CD4-positive, alpha-beta T cell treated with Interleukin-6 for 4 hours (primary cell): ENCODE results near the gene FGFR4.

Experiments
- DNase-seq: peaks from one replicate; pipeline ENCODE4 v3.0.0-alpha.2; 2020; ENCODE audit warnings: mixed read lengths

The FGFR4 gene

DNA sequence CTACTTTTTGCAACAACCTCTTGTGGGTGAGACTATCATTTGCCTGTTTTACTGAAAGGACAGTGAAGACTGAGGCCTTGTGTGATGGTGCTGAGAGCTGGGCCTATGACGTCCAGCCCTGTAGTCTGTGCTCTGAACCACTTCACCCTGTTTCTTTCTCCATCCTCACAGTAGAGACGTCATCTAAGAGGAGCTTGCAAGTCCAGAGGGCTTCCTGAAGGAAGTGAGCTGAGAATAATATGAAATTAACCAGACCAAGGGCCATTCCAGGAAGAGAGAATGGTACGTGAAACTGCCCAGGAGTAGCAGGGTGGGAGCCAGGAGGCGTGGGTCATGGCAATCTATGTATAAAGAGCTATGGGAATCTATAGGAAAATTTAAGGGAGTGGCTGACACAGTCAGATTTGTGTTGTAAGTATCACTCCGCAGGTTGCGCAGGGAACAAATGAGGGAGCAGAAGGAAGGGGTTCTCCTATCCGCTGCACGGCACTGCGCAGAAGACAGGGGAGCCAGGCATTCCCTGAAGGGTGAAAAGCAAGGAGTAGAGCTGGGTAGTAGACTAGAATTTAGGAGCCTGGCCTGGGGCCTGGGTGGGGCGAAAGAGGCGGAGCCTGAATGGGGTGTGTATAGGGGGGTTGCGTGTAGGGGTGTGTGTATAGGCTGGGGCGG lies 596 bp upstream of the FGFR4 start:
- no peak for DNase-seq

- no peak for DNase-seq
Observed at GRCh38 chr5:177087398-177088005, 787 bp downstream of the FGFR4 start.

GRCh38 chr5:177089127-177089526 lies 2.4 kb downstream of the FGFR4 start:
- DNase-seq, result no peak

- DNase-seq, result no peak
Observed at GRCh38 chr5:177089825-177090641, 3.3 kb downstream of the FGFR4 start.

DNA sequence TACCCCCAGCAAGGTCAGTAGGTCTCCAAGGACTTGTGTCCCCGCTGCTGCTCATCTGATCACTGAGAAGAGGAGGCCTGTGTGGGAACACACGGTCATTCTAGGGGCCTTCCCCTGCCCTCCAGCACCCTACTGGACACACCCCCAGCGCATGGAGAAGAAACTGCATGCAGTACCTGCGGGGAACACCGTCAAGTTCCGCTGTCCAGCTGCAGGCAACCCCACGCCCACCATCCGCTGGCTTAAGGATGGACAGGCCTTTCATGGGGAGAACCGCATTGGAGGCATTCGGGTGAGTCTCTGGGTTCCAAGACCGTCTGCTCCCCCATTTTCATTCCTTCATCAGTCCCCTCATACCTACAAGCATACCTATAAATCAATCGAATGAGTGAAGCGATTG lies 4.1 kb downstream of the FGFR4 start:
- DNase-seq, result no peak

DNA sequence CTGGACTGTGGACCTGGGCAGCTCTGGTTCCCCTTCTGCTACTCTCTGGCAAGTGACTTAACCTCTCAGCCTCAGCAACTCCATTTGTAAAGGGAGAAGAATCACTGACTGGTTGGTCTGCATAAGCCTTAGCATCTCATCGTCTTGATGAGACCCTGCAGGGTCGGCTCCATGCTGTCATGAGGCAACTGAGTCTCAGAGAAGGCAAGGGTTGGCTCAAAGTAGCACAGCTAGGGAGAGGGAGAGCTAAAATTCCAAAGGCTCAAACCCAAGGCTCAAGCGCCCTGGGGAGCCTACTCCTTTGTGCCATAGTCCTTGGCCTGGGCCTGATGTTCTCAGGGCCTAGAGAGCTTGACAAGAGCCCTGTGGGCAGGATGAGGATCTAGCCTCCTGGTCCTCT lies 4.5 kb downstream of the FGFR4 start:
- no peak for DNase-seq

DNA sequence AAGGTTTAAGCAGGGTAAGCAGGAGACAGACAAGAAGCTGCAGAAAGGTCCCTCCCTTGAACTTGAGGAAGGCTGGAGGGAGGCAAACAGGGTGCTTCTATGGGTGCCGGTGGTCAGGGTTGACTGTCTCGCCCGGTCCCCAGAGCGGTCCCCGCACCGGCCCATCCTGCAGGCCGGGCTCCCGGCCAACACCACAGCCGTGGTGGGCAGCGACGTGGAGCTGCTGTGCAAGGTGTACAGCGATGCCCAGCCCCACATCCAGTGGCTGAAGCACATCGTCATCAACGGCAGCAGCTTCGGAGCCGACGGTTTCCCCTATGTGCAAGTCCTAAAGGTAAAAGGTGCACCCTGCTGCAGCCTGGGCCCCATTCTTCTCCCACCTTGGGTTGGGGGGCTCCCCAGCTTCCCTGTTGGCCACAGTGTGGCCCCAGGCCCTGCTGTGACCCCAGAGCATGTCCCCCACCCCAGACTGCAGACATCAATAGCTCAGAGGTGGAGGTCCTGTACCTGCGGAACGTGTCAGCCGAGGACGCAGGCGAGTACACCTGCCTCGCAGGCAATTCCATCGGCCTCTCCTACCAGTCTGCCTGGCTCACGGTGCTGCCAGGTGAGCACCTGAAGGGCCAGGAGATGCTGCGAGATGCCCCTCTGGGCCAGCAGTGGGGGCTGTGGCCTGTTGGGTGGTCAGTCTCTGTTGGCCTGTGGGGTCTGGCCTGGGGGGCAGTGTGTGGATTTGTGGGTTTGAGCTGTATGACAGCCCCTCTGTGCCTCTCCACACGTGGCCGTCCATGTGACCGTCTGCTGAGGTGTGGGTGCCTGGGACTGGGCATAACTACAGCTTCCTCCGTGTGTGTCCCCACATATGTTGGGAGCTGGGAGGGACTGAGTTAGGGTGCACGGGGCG lies 5.7 kb downstream of the FGFR4 start:
- DNase-seq, result no peak

- DNase-seq, result no peak
Observed at GRCh38 chr5:177093082-177093712, 6.5 kb downstream of the FGFR4 start.

GRCh38 chr5:177093803-177094202 lies 7.1 kb downstream of the FGFR4 start:
- no peak for DNase-seq

- DNase-seq, result no peak
Observed at GRCh38 chr5:177094224-177095087, 7.7 kb downstream of the FGFR4 start.

DNA sequence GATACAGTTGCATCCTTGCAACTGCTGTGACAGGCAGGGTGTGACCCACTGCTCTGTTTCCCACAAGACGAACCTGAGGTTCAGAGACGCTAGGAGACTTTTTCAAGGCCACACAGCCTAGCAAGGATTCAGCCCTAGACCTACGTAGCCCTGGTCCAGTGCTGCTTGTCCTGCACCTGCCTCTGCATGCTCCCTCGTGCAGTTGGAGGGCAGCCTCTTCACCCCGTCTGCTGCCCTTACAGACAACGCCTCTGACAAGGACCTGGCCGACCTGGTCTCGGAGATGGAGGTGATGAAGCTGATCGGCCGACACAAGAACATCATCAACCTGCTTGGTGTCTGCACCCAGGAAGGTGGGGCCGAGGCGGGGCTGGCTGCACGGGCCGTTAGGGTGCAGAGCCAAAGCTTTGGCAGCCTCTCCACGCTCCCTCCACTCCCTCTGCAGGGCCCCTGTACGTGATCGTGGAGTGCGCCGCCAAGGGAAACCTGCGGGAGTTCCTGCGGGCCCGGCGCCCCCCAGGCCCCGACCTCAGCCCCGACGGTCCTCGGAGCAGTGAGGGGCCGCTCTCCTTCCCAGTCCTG lies 8.5 kb downstream of the FGFR4 start:
- DNase-seq, result no peak

DNA sequence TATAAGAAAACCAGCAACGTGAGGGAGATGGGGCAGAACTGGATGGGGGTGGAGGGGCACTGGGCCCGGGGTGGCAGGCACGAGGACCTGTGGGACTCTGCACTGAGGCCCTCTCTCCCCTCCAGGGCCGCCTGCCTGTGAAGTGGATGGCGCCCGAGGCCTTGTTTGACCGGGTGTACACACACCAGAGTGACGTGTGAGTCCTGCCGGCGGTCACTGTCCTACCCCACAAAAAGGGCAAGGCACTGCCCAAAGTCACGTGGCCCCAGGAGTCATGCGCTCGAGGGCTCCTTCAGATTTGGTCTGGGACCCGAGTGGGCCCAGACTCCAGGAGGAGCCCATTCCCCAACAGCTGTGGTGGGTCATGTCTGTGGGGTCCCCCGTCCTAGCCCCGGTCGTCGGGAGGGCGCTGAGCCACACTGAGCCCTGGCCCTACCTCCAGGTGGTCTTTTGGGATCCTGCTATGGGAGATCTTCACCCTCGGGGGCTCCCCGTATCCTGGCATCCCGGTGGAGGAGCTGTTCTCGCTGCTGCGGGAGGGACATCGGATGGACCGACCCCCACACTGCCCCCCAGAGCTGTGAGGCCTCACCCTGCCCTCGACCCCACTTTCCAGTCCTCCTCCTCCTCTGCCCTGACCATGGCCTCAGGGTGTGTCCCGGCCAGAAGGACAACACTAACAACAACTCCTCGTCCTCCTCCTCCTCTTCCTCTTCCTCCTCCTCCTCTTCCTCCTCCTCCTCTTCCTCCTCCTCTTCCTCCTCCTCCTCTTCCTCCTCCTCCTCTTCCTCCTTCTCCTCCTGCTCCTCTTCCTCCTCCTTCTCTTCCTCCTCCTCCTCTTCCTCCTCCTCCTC lies 9.7 kb downstream of the FGFR4 start:
- no peak for DNase-seq

DNA sequence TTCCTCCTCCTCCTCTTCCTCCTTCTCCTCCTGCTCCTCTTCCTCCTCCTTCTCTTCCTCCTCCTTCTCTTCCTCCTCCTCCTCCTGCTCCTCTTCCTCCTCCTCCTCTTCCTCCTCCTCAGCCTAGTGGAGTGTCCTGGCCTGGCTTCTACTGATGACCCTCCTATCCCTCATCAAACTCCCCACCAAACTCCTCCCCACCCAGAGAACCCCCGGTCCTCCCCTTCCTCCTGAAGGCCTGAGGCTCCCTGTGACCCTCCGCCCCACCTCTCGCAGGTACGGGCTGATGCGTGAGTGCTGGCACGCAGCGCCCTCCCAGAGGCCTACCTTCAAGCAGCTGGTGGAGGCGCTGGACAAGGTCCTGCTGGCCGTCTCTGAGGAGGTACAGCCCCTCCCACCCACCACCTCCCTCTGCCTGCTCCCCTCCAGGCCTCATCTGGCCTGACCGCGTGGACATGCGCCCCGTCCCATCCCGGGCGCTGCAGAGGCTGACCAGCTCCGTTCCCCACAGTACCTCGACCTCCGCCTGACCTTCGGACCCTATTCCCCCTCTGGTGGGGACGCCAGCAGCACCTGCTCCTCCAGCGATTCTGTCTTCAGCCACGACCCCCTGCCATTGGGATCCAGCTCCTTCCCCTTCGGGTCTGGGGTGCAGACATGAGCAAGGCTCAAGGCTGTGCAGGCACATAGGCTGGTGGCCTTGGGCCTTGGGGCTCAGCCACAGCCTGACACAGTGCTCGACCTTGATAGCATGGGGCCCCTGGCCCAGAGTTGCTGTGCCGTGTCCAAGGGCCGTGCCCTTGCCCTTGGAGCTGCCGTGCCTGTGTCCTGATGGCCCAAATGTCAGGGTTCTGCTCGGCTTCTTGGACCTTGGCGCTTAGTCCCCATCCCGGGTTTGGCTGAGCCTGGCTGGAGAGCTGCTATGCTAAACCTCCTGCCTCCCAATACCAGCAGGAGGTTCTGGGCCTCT lies 10.6 kb downstream of the FGFR4 start:
- no peak for DNase-seq

DNA sequence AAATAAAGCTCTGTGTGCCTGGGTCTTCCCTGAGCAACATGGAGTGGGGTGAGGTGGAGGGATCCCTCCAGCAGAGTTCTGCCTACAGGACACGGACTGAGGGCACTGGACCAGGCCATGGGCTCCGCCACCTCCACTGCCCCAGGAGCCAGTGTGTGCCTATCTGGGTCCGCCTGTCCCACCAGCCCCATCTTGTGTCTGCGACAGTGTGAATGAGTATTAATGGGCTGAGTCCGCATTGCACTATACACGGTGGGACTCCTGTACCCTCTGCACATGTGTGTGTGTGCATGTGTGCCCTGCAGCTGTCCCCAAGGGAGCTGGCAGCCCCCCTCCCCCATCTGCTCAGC lies 11.4 kb downstream of the FGFR4 start:
- DNase-seq, result no peak

DNA sequence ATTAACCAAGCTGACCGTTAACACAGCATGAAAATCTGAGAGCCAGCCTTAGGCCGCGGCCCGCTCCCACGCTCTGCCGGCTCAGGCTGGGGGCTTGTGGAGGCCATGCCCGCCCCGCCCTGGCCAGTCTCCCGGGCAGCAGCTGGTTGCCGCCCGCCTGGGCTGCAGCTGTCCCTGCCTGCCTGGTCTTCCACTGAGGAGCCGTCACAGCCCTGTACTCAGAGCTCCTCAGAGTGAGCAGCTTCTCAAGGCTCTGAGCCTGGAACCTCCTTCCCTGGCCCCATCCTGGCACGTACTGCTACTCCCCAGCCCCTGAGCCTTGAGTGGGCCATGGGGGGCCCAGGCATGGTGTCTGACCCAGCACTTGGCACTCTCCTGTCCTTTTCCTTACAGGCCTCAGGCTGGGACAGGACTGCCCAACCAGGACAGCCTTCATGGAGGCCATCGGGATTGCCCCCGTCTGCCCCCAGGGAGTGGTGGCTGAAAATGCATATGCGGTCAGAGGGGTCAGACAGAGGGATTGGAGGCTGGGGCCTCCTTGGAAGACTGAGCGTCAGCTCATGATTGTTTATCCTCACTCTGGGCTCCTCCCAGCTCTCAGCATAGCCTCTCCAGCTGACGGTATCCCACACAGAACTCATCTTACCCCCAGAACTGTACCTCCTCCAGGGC lies 11.9 kb downstream of the FGFR4 start:
- no peak for DNase-seq

DNA sequence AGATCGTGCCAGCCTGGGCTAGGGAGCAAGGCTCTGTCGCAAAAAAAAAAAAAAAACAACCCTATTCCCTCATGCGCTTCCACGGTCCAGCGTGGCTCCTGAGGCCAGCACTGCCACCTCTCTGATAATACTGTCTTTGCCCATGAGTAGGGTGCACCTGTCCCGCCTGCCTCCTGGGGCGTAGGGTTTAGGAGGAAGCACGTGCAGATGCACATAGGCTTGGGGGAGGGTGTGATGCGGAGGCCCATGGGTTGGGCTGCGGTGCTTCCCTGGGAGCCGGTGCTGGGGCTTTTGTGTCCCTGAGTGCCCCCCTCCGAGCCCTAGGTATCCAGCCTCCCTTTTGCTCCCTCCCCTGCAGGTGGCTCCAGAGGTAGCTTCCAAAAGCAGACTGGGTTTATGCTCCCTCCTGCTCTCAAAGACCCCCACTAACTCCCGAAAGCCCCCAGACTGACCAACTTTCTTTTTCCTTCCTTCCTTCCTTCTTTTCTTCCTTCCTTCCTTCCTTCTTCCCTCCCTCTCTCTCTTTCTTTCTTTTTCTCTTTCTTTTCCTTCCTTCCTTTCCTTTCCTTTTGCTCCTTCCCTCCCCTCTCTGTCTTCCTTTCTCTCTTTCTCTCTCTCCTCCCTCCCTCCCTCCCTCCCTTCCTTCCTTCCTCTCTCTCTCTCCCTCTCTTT lies 12.8 kb downstream of the FGFR4 start:
- no peak for DNase-seq

DNA sequence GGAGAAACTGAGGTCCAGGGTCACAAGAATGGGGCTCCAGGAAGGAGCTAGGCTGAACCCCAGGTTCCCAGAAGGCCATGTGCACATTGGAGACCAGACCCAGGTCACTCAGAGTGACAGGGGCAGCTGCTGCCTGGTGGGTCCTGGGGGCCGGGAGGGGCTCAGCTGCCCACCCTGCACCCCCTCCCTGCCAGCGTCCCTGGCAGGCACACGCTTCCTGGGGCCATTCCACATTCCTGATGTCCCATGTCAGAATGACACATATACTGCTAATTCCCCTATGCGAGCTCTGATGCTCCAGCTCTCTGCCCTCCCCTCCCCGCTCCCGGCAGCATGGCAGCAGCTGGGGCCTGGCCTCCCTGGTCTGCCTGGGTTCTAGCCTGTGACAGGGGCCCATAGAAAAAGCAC lies 14.0 kb downstream of the FGFR4 start:
- no peak for DNase-seq
